Hematopoietic multipotent progenitor cell treated with erythropoietin and hydrocortisone succinate and interleukin-3 and kit ligand, for 15 days (in vitro differentiated cells): Measurements from ENCODE around the gene CMTM3.
"Not testable (repeated sequence)": the region's sequence is repeated elsewhere in the genome, so short reads cannot be mapped to it uniquely, and the experiment has no call there.

Experiments used
- DNase-seq: peaks from one replicate; pipeline ENCODE4 v3.0.0-alpha.2; 2015; ENCODE audit warnings: low spot score

CMTM3 gene, protein sequence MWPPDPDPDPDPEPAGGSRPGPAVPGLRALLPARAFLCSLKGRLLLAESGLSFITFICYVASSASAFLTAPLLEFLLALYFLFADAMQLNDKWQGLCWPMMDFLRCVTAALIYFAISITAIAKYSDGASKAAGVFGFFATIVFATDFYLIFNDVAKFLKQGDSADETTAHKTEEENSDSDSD

DNA sequence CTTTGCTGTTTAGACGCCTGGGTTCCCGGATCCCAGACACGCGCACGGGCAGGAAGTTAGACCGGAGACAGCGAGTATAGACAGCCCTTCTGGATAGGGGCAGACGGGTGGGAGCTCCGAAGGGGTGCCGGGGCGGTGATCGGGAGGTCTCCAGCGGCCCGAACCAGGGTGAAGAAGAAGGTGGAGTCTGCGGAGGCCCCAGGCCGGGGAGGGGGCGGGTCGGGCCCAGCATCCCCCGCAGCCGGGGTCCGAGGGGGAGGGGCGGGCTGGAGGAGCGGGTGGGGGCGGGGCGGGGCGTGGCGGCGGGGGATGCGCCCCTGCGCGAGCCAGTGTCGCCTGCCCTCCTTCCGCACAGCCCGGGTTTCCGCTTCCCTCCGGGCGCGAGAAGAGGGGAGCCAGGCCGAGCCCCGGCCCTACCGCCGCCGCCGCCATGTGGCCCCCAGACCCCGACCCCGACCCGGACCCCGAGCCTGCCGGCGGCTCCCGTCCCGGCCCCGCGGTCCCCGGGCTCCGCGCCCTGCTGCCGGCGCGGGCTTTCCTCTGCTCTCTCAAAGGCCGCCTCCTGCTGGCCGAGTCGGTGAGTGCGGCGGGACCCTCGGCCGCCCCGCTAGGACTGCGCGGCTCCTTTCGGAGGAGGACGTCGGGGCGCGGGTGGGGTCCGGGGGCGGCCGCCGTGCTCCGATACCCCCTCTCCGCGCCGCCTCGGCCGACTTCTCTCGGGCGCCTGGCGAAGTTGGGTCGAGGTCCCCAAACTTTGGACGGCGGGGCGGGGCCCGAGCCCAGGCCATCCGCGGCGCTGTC lies at the start of gene CMTM3:
CMTM3 (plus strand) TSS at position 329 of the 801 bp plus-strand sequence; CDS start at position 431, 102 bp downstream.
- no peak for DNase-seq

DNA sequence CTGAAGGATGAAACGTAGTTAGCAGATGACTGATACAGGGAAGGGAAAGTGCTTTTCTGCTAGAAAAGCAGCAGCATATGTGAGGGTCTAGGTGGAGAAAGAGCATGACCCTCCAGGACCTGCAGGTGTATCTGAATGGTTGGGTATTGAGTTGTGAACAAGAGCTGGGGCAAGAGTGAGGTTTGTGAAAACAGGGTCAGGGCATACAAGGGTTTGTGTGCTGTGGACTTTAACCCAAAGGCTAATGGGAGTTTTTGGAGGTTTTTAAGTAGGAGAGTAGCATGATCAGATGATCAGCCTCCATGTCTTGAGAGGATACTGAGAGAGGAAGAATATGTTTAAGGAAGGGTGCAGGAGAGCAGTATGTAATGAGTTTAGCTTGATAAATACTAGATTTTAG lies 44.4 kb upstream of the CMTM3 start:
- no peak for DNase-seq

DNA sequence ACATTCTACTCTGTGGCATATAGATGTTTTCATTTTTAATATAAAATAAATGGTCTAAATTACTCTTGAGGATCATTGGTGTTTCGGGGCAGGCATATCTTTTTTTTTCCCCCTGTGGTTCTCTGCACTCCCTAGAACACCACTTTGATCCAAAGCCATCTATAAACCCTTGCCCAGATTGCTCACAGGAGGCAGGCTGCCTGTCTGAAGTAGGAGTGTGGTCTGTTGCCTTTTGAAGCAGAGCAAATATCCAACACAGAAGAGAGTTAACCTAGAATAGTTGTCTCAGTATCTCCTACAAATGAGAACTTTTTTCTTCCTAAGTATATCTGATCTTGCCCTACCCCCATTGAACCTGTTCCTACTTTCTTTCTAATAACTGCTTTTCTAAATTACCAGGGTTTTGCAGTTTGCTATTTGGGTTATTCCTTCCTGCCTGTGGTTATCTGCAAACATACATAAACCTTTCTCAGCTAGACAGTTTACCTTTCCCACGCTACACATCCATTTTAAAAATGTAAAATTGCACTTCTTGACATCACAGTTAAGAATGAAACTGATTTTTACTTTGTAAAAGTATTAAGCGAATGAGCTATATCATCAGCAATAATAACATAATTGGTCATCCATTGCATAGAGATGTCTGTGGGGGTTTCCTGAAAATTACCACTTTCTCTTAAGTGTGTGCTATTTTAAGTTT lies 43.0 kb upstream of the CMTM3 start:
- no peak for DNase-seq

DNA sequence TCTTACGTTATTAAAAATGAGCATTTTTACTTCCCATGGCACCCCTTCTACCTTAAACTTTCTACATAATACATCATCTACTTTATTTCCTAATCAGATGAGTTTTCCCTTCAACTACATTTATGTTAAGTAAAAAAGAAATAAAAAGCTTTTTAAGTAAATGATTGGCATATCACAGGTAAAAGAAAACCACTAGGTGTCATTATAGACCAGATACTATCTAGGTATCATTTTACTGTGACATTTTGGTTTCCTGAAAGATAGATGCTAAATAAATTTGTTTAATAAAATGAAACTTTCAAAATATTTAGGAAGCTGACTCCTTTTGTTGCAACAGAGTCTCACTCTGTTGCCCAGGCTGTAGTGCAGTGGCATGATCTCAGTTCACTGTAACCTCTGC lies 42.1 kb upstream of the CMTM3 start:
- no peak for DNase-seq

DNA sequence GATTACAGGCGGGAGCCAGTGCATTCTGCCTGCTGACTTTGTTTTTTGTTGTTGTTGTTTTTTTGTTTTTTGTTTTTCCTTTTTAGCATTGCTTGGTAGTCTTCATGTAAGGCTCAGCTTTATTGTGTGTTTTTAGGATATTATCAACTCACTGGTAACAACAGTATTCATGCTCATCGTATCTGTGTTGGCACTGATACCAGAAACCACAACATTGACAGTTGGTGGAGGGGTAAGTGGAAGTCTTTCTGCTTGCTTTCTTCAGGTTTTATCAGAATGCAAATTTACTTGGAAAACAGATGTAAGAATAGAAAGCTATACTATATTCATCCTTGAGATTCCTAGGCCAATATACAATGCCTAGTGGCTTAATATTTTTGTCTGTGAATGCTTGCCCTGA lies 41.5 kb upstream of the CMTM3 start:
- no peak for DNase-seq

DNA sequence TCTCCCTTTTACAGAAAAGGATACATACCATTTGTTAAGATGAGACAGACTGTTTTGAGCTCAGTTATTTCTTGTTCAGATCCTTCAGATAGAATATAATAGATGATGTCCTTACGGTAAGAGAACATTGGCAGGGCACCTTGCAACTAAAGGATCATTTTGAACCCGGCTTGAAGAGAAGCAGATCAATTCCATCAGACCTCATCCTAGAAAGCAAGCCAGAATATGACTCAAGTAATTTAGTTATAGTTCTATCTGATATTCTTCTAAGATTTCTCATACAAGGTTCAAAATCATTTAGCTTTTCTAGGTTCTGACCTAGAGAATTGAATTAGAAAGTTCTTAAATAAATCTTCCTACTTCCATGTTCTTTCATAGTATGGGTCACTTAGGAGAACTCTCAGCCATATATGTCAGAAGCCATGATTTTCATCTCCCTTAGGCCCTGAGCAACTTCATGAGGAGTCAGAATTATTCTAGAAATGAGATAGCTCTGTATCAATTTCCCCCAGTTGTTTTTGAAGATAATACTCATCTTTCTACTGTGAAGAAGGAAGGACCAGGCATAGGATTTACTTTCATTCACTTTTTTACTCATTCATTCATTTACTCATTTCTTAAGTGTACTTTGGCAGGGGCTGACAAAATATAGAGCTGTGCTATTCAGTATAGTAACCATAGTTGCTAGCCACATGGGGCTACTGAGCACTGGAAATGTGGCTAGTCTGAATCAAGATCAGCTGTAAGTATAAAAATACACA lies 40.8 kb upstream of the CMTM3 start:
- DNase-seq = no peak

DNA sequence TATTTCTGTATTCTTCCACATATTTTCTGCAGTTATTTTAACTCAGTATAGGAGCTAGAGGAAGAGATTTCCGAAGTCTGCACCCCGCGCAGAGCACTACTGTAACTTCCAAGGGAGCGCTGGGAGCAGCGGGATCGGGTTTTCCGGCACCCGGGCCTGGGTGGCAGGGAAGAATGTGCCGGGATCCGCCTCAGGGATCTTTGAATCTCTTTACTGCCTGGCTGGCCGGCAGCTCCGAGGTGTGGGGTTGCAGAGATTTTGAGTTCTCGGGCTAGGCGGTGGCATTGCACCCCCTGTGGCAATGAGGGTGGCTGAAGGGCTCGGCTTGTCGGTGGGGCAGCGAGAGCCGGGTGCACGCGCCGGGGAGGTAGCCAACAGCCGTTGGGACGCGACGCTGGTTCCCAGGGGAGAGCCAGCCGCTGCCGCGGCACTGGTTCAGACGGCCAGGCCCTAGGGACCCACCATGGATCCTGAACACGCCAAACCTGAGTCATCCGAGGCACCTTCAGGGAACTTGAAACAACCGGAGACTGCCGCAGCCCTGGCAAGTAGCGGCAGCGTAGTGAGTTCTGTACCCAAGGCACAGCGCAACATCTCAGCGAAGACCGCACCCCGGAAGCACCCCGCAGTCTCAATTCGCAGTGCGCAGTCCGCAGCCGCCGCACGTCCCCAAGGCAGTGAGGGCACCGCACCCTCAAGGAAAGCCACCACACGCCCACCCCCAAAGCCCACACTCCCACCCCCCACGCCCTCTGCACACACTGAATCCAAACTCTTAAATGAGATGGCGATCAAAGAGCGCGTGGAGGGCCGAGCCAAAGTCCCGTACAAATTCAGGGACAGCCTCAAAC lies 38.2 kb upstream of the CMTM3 start, which contains the start of gene CMTM1:
CMTM1 (plus strand) TSS at position 389 of the 851 bp plus-strand sequence; CDS start at position 464, 75 bp downstream.
- no peak for DNase-seq

DNA sequence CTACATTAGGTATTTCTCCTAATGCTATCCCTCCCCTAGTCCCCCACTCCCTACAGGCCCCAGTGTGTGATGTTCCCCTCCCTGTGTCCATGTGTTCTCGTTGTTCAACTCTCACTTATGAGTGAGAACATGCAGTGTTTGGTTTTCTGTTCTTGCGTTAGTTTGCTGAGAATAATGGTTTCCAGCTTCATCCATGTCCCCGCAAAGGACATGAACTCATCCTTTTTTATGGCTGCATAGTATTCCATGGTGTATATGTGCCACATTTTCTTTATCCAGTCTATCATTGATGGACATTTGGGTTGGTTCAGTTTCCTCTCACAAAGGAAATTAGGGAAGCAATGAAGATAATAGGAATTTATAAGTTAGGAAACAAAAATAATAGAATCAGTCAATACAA lies 37.2 kb upstream of the CMTM3 start:
- not testable (repeated sequence) for DNase-seq

DNA sequence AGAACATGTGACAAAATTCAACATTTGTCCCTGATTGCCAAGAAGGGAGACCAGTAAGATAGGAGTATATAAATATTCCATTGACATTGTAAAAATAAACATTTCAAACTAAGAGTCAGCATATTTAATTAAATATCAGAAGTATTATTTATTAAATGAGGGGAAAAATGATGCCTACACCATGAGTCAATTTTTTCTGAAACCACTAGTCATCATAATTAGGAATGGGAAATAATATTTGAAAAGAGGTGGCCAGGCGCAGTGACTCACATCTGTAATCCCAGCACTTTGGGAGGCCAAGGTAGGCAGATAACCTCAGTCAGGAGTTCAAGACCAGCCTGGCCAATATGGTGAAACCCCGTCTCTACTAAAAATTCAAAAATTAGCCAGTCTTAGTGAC lies 36.1 kb upstream of the CMTM3 start:
- DNase-seq = no peak

DNA sequence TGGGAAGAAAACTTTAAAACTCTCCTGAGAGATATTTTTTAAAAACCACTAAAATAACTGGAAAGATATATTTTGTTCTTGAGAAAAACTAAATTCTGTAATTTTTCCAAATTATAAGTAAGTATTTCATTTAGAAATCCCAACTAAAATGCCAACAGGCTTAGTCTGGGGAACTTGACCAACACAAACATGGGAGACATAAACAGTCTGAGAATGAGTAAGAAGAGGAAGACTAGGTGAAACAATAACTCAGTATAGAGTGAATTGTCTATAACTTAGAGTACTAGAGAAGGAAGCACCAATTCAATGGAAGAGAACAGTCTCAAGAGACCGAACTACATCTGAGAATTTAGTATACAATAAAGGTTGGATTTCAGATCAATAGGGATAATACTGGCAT lies 35.4 kb upstream of the CMTM3 start:
- DNase-seq = no peak

DNA sequence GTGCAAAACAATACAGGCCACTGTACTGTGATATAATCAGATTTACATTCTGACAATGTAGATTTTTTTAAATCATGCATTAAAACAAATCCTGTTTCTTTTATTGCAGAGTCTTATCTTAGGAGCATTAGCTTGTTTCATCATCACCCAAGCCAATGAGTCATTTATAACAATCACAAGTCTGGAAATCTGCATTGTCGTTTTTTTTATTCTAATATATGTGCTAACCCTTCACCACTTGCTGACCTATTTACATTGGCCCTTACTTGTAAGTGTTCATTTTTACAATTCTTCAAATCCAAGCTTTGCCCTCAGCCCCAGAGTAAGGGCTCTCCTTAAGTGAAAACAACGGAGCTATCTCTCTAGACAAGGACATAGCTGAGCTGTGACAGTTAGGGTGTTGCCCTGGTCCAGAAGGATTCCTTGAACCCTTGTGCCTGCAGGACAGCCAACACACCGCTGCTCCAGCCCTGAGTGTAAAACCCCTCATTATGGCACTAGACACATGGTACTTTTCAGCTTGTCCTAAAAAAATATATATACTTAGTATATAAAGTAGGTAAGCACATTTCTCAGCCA lies 34.6 kb upstream of the CMTM3 start:
- DNase-seq = no peak

DNA sequence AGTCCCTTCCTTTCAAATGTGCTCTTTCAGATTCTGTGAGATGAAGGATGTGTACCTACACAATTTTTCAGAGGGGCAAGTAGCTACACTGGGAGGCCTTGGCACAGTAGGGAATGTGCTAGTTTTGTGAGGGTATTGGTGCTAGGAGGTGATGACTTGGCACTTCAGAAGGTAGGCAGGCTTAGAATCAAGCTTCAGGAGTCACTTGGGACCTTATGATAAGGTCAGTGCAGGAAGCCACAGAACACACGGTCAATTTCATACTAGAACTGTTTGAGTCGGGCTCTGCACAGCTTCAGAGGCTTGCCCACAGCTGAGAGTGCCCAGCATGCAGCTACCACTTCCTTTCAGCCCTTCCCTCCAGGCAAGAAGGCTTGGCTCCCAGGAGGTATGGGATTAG lies 32.1 kb upstream of the CMTM3 start:
- no peak for DNase-seq

DNA sequence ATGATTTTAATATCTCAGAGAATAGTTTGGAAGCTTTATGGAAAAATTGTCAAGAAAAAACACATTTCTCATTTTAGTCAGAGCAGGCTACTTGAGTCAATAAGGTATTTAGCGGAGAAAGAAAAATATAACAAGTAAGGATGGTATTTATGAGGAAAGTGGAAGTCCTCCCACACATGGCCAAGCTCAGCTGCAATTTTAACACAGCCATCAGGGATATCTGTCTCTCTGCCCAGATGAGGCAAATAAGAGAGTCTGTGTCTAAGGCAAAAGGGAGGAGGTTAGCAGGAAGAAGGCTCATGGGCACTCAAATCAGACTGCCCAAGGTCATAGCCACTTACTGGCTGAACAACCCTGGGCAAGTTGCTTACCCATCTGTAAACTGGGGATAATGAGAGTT lies 30.4 kb upstream of the CMTM3 start:
- no peak for DNase-seq

DNA sequence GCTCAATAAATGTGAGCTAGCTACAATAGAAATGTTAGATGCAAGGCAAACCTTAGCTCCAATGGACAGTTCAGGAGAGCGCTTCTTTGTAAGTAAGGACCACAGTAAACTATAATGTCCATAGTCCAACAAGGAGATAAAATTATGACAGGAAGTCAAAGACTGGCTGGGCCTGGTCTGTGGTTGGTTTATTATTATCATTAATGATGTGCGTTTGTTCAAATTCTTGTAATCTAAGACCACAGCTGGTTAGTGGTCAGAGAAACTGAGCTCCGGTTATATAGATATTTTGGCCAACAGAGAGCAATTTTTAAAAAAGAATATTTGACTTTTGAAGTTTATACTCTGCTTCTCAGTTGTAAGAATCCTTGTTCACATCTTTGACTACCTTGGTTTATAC lies 30.0 kb upstream of the CMTM3 start:
- no peak for DNase-seq

DNA sequence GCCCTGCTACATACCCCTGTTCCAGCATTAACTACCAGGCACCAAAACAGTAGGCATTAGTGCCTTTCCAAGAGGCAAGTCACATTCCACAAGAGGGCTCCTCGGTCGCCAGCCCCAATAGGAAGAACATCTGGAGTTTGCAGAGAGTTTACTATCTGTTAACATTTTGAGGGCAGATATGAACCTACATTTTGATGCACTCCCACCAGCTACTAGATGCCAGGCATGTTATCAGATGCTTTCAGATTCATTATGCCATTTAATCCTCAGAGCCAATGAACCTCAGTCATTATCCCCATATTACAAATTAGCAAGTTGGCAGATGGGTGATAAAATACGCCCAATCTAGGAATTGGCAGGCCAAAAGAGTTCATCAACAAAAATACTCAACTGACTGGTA lies 29.4 kb upstream of the CMTM3 start:
- no peak for DNase-seq

DNA sequence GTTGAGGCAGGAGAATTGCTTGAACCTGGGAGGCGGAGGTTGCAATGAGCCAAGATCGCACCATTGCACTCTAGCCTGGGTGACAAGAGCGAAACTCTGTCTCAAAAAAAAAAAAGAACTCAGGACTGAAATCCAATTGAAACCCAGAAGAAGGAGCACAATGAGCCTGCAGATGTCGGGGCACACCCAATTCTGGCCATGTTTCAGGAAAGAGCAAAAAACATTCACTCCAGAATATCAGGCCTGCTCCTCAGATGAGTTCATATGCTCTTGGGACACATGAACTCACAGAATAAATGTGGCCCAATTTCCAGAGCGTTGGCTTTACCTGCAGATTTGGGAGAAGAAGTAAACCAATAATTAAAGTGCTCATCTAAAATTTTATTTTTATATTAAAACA lies 28.2 kb upstream of the CMTM3 start:
- DNase-seq = no peak

DNA sequence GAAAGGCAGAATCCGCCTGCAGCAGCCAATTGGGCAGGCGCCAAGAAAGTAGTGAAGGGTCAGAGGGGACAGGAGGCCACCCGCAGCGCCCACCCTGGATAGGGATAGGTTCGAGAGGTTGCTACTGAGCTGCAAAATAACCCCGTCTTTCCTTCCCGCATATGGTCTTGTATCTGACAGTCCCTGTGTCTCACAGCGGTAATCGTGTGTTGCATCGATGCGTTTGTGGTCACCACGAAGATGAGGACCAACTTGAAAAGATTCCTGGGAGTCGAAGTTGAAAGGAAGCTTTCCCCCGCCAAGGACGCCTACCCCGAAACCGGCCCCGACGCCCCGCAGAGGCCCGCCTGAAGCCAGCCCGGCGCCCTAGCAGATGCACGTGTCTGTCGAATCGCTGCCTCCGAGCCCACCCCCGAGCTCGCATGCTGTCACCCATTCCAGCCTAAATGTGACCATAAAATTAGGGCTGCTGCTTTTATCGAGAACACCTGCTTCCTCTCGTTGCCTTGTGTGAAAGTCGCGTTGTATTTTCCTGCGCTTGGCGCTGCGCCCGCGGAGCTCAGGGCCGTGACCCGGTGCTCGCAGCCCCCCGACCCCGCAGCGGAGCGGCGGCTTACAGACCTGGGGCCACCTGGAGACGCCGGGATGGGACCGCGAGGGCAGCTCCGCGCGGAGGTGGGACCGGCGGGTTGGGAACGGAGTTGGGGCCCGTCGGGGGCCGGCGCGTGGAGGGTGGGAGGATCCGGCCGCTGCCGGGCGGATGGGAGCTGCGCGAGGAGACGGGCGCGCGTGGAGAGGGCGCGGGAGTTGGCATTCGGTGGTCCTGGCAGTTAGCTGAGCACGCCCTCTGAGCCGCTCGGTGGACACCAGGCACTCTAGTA lies 25.6 kb upstream of the CMTM3 start, which contains the start of gene CMTM2:
CMTM2 (plus strand) TSS at position 813 of the 881 bp plus-strand sequence. CDS start 145 bp downstream, outside the sequence.
- DNase-seq = no peak

DNA sequence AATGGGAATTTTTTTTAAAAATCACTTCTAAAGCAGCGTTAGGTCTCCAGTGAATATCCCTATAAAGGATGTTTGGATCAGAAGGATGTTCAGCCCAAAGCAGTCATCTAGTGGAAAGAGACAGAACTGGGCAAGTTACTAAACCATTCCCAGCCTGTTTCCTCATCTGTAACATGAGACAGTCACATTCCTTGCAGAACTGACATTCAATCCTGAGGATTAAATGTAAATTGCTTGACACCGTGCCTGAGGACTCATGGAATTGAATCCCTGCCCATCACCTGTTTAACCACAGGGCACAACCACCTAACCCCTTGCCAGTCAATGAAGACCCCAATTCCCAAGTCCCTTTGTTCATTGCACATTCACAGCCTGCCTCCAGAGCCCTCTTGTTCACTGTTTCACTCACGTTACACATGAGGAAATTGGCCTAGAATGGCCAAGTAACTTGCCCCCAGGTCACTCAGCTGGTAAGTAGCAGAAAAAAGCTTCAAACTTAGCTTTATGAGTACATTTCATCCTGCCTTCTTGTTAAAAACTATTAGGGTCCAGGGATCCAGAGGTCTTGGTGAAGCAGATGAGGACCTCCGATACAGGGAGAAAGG lies 23.8 kb upstream of the CMTM3 start:
- no peak for DNase-seq

DNA sequence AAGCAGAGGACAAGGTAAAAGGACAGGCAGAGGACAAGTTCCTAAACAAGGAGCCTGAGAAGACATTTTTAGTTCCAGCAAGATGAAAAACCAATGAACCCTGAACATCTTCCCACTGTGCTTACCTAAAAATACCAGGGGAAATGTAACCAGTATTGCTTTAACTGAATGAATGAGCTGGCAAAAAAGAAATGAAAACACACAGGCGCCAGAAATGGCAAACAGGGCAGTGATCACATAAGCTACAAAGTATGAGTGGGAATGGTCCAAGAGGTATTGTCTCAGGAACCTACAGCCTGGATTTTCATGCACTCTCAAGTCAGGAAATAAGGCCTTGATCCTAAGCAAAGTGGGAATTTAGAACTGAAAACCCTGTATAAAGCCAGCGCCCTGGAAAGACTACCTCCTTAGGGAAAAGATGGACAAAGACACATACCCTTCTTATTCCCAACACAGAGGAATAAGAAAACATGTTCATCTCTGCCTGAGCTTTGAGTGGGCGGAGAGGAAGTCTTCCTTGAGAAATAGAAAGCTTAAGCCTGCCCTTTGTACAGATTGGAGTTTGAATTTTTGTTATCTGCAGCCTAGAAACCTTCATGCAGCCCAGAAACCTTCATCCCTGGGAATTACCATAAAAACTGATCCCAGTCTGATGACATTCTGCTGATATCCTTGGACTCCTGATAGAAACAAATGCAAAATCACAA lies 23.1 kb upstream of the CMTM3 start:
- DNase-seq = no peak
